Kidney epithelial cell (primary cell): ENCODE data around the gene SMC1B. TPM values are rescaled to one million over a fixed set of nuclear protein-coding genes. Genes with fewer than 3 reads are reported as not detected.

Source experiments
- DNase-seq: peaks from one replicate; pipeline ENCODE4 v3.0.0-alpha.2; 2010; ENCODE audit warnings: low read depth
- H3K27me3 ChIP-seq: 2 replicates; pipeline ENCODE4 v1.6.0; 2011; ENCODE audit warnings: low read length; ENCODE audit not compliant: control insufficient read depth, insufficient read depth
- H3K36me3 ChIP-seq: 2 replicates; pipeline ENCODE4 v1.5.1; 2011; ENCODE audit warnings: low read length; ENCODE audit not compliant: control insufficient read depth, insufficient read depth
- H3K4me3 ChIP-seq: 2 replicates; pipeline ENCODE4 v1.5.1; 2011; ENCODE audit warnings: low read depth, mild to moderate bottlenecking, control low read depth, low read length
- CTCF ChIP-seq: IDR thresholded peaks from 2 replicates; pipeline ENCODE4 v1.5.1; 2011; ENCODE audit warnings: mild to moderate bottlenecking, moderate library complexity, low read length, control low read depth, inconsistent platforms; ENCODE audit not compliant: insufficient read depth, poor library complexity, severe bottlenecking
- total RNA-seq: library from RNA; depleted of rRNA; stranded (reverse); fragments of >200 nt; gene quantifications from 2 replicates; pipeline ENCODE4 v1.2.3, GENCODE V29; 2015

Gene SMC1B
- total RNA-seq, 1 donor from 2014 or later: 0.08 TPM

- Histone ChIP-seq H3K4me3 (no peak overlapping the region), H3K36me3 (no peaks in the 10 kb centered on the region), H3K27me3 (no peaks in the 10 kb centered on the region)
- DNase-seq: no peak
- no peak for TF ChIP-seq CTCF
These were observed 74.6 kb downstream of the SMC1B start for GRCh38 chr22:45338795-45339194.

- TF ChIP-seq CTCF: no peak
- no peaks in the 10 kb centered on the region for H3K36me3 ChIP-seq
- no peak overlapping the region for H3K4me3 ChIP-seq
- DNase-seq: no peak
- H3K27me3 ChIP-seq: no peaks in the 10 kb centered on the region
These were observed 75.9 kb downstream of the SMC1B start for GRCh38 chr22:45337536-45337935.

DNA sequence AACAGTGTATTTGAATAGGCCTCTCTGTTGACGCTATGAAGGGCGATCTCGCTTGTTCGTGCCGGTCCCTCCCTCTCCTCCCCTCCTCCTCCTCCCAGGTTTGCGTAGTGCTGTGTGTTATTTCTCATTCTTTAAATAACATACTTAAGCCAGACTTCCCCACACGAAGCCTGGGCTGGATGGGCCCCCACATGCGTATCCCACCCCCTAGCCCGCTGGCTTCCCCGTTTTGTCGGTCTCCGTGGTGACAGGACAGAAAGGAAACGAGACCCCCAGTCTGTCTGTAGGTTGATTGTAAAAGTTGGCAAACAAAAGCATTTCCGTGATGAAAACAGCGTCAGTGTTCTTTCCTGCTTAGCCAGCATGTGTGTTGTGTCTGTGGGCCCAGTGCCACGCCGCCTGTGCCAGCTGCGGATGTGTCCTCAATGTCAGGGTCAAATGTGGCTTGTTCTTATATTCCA lies 76.4 kb downstream of the SMC1B start:
- no peak for TF ChIP-seq CTCF
- no peak overlapping the region for H3K4me3 ChIP-seq
- no peak for DNase-seq
- no peaks in the 10 kb centered on the region for H3K36me3 ChIP-seq
- H3K27me3 ChIP-seq: no peaks in the 10 kb centered on the region

- H3K27me3 ChIP-seq: no peaks in the 10 kb centered on the region
- DNase-seq: no peak
- H3K36me3 ChIP-seq: no peaks in the 10 kb centered on the region
- TF ChIP-seq CTCF: no peak
- H3K4me3 ChIP-seq: no peak overlapping the region
These were observed 77.4 kb downstream of the SMC1B start for GRCh38 chr22:45335854-45336522.

DNA sequence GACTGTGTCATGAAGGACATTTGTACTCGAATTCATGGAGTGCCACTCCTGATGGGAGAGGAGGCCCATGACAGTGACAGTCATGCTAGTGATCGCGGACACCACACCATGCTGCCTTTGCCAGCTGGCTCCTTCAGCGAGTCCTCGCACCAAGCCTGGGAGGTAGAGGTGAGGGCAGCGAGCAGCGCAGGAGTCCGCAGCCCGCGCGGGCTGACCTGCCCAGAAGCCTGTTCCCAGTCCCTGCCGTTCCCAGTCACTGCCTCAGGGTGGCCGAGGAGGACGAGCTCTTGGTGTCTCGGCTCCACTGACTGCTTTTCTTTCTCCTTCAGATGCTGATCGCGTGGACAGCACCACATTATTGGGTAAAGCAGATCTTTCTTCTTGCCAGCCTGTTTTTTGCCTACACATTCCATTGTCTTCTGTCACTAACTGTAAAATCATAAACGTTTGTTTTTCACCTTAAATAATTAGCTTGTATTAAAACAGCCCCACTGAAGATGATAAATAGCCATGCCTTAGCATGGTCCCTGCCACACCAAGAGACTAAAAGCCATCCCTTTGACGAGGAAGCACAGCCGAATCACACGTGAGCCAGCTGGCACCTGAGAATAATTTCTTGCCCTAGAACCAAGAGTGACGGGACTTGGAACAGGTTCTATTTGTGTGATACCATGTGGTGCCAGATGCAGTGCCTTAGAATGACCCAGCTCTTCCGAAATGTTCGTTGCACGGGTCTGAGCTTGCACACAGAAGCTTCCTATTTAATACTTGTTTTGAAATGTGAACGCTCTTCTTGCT lies 78.2 kb downstream of the SMC1B start:
- no peak for DNase-seq
- no peak for TF ChIP-seq CTCF
- H3K27me3 ChIP-seq: no peaks in the 10 kb centered on the region
- no peaks in the 10 kb centered on the region for H3K36me3 ChIP-seq
- no peak overlapping the region for H3K4me3 ChIP-seq
